Kidney tubule cell (primary cell): ENCODE data around the gene DAB1.

Experiments used
- DNase-seq: peaks from one replicate; pipeline ENCODE4 v3.0.0-alpha.2; 2018; ENCODE audit warnings: low spot score

The DAB1 gene

GRCh38 chr1:57218487-57219079 is 205.3 kb downstream of the DAB1 start:
- no peak for DNase-seq

GRCh38 chr1:57217905-57218304 is 206.0 kb downstream of the DAB1 start:
- no peak for DNase-seq

DNA sequence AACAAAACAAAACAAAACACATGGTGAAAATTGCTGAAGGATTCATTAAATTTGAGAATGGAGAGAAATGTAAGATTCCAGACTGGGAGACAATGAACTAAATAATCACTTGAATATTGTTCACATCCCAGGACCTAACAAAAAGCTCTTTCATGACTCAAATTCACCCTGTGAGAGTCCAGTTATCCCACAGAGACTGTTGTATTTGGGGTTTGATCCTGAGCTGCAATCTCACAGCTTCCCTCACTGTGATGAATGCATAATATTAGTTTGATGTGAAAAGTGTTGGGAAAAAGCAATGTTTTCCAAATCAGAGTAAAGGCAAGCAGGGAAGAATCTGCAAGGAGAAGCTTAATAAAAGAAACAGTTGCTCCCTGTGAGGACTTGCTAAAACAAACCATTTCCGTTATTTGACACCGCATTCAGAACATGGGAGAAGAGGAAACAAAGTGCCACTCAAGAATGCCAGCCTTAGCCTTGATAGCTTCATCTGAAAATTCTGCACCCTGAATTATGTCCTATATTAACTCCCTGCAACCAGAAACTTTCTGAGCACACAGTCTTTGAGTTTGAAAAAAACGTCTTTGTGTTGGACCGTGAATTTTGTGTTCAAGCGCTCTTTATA is 208.8 kb downstream of the DAB1 start:
- no peak for DNase-seq

GRCh38 chr1:57210881-57211280 is 213.0 kb downstream of the DAB1 start:
- no peak for DNase-seq

GRCh38 chr1:57209495-57209894 is 214.4 kb downstream of the DAB1 start:
- no peak for DNase-seq

DNA sequence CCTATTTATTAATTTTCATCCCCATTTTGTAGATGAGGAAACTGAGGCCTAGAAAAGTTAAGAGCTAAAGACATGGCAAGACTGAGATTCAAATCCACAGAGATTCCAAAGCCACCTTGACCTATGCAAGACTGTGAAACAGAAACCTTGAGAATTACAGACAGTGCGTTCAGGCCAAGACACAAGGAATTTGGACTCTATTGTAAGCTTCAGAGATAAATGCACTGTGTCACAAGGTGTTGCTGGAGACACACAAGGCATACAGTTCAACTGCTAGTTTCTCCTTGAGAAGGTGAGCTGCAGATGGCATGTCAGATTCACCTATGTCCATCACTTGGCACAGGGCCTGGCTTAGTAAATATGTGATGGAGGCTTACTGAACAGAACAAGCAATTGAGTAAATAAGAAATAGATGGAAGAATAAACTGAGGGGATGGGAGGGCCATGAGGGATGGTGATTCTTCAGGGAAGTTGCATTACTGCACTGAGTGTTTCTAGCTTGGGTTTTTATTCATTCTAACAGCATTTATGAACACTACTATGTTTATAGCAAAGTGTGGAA is 215.0 kb downstream of the DAB1 start:
- DNase-seq = no peak

- DNase-seq = no peak
These were observed 217.8 kb downstream of the DAB1 start for GRCh38 chr1:57206038-57206437.

DNA sequence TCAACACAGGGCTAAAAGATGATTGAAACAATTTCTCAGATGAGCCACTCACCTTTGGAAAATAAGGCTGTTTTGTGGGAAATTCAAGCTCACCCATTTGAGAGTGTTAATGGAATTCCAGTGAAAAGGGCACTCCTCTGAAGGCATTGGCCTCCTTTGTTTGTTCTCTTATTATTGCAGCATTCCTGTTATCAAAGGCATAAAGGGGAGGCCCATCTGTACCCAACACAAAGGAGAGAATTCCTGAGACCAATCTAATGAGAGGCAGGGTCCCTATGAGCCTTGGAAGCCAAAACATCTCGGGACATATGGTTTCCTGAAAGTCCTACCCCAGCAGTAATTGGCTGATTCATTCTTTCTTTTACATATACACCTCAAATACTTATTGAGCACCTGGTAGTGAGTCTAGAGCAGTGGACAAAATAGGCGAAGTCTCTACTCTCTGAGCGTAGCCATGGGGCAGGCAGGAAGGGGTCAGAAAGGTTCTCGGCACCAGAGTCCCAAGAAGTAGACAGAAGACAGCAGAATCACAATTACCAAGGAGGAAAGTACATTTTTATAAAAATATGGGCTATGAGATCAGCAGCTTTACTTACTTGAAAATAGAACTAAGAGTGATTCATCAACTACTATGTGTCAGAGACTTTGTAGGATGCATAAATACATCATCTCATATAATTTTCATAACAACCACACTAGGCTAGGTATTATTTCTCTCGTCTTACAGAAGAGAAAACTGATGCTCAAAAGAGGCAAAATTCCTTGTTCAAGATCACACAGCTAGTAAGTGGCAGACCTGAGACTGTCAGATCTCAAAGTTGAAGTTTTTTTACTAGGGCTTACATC is 218.7 kb downstream of the DAB1 start:
- DNase-seq = no peak

DNA sequence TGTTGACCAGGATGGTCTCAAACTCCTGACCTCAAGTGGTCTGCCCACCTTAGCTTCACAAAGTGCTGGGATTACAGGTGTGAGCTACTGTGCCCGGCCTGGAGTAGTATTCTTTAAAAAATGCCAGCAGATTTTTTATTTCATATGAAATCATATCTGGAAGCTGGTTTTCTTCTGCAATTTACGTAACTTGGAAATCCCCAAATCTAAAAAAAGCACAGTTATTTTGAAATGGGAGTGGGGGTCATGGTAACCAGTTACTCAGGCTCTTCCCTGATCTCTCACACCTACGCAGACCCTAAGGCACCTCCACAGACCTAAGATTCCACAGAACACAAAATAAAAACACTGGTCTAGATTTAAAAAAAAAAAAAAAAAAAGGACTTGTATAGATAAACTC is 219.8 kb downstream of the DAB1 start:
- DNase-seq = no peak

DNA sequence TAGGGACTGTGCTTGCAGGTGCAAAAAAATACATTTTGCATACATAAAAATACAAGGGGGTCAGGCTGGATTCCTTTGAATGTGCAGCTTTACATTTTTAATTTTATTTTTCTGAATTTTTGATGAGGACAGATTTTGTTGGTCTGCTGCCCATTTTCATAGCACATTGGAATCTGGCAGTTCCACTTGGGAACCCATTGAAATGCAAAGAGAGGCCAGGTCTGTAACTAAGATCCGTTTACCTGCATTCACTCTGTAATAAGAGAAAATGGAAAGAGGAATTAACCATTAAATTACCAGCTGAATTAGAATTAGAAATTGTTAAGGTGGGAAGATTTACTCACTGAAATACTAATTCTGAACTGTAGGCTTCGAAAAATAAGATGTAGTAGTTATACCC is 221.6 kb downstream of the DAB1 start:
- DNase-seq = no peak

DNA sequence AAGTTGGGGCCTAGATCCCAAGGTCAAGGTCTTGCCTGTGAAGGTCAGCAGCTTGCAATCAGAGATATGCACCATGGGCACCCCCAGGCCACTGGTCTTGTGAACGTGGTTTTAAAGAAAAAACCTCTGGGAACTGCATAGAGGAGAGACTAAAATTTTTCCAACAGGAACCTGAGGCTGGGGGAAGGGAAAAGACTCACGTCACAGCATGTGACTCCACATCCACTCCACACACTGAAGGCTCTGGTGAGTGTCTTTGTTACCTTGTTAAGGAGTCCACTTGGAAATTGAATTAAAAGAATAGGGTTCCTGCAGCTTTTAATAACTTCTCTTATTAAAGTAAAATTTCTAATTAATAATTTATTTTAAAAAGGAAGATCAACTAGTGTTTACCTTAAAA is 224.9 kb downstream of the DAB1 start:
- no peak for DNase-seq

GRCh38 chr1:57195436-57195941 is 228.4 kb downstream of the DAB1 start:
- no peak for DNase-seq

GRCh38 chr1:57192222-57192621 is 231.6 kb downstream of the DAB1 start:
- DNase-seq = peak; percentile 91

DNA sequence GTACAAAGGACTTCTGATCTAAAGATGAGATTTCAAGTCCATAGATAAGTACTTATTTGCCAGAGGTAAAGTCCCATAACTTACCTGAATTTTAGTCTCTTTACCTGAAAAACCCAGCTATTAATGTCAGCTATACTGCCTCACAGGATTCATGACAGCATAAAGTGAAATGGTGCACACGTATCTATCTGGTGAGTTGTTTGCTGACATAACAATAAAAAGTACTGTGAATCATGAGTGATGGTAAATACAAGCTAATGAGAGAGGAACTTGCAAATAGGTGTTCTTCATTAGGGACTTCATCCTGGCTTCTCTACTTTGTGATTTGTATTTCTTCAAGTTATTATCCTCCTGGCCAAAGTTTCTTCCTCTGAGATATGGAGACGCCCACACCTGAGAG is 233.0 kb downstream of the DAB1 start:
- DNase-seq = no peak

- DNase-seq = peak; percentile 35
These were observed 235.7 kb downstream of the DAB1 start for GRCh38 chr1:57188168-57188567.

DNA sequence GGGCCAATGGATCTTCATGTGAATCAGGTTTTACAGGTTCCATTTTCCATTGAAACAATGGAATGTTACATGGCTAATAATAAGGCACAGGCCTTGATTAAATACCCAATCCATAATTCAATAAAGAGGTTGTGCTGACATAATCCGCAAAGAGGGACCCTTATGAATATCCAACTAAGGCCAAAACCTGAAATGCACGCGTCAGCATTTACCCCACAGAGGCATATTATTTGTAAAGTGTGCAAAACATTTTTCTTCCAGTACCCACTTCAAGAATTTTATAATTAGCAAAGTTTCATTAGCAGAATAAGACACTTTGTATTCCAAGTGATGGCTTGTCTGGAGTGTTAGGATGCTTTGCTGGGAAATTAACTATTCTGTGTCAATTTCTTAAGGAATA is 237.4 kb downstream of the DAB1 start:
- no peak for DNase-seq

DNA sequence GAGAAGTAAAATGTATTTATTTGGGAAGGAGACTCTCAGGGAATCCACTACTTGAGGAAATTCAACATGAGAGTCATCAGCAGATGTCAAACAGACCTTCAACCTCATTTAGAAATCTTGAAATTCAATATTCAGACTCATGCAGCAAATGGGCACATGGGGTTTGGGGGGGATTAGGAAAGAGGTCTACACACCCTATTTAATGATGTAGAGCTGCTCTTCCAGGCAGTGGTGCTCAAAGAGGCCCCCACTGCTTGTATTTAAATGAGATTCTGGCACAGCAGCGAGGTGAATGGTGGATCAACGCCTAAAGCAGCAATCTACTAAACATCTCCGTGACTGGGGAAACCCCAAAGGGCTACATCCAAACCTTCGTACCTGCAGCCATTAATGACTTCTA is 244.9 kb downstream of the DAB1 start:
- DNase-seq = no peak

DNA sequence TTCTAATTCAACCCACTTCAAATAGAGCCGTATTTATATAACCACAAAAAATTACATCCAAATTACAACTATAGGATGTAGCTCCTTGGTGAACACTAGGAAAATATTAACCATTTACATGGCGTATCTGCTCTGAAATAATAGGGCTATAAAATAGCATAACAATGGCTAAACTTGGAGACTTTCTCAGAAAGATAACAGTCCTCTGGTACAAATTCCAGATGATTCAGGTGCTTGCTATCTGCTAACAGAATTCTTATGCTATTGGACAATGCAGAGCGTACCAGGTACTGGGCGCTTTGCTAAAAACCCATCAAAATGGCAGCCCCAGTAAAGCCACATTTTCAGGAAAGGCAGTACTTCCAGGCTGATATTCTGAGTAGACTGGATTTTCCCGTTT is 248.4 kb downstream of the DAB1 start:
- no peak for DNase-seq

DNA sequence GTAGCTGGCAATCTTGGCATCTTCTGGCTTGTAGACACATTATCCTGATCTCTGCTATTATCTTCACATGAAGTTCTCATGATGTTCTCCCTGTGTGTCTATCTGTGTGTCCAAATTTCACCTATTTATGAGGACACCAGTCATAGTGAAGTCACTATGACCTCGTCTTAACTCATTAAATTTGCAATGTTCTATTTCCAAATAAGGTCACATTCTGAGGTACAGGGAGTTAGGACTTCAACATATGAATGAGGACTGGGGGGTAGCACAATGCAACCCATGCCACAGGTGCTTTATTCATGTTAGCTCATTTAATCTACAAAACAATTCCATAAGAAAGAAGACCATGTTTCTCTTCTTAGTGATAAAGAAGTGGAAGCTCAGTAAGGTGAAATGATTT is 251.8 kb downstream of the DAB1 start:
- no peak for DNase-seq

DNA sequence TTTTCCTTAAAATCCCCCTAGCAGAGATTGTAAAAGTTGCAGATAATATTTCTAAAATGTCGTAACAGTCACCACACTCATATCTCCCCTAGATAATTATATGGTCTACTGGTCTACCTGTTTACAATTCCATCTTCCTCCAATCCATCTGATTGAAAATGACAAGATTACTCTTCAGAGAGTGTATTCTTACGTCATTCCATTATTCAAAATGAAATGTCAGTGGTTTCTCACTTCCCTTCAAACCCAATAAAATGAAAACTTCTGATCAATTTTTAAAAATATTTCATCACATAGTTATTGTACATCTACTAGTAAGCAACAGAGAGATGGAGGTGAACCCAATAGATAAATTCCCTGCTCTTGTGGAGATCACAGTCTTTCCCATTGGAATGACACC is 255.9 kb downstream of the DAB1 start:
- no peak for DNase-seq

- peak; percentile 25 for DNase-seq
These were observed 258.3 kb downstream of the DAB1 start for GRCh38 chr1:57165546-57165945.

- DNase-seq = no peak
These were observed 259.3 kb downstream of the DAB1 start for GRCh38 chr1:57164584-57164983.

- no peak for DNase-seq
These were observed 260.1 kb downstream of the DAB1 start for GRCh38 chr1:57163789-57164188.
